Transverse colon (tissue), 4 donors: ENCODE measurements around the gene MYO7B.

ENCODE experiments used
- CTCF ChIP-seq, 5 experiments: fragments of 200-600 bp in 3 of 5; fragments of 450-650 bp in 2 of 5; sonication (generic) in 3 of 5; IDR thresholded peaks; 1 replicate in 2 of 5; 2 replicates in 3 of 5; pipeline ENCODE4 v1.5.1; 2016 to 2017; ENCODE audit warnings: antibody characterized with exemption in 5 of 5, inconsistent platforms in 3 of 5, mild to moderate bottlenecking in 2 of 5, moderate library complexity in 1 of 5
- EP300 ChIP-seq: sonication (generic); formaldehyde crosslinking; IDR thresholded peaks from one replicate; pipeline ENCODE4 v1.6.1; 2017; ENCODE audit warnings: antibody characterized with exemption, low read depth
- POLR2A ChIP-seq: fragments of 450-650 bp; IDR thresholded peaks from one replicate; pipeline ENCODE4 v1.6.1; 2016; ENCODE audit warnings: antibody characterized with exemption, mild to moderate bottlenecking, moderate library complexity
- POLR2AphosphoS5 ChIP-seq, 3 donors: sonication (generic); formaldehyde crosslinking; IDR thresholded peaks; one replicate each; pipeline ENCODE4 v1.6.1; 2016; ENCODE audit warnings: antibody characterized with exemption in 3 of 3

- TF ChIP-seq CTCF (IDR thresholded peaks at IDR 0.05) = no peak
- no peak for TF ChIP-seq POLR2AphosphoS5 (IDR thresholded peaks at IDR 0.05)
- TF ChIP-seq POLR2A = no peak
- no peak for TF ChIP-seq EP300
Measured at GRCh38 chr2:127572841-127573240, 37.4 kb downstream of the MYO7B start.
